ENCODE results near the gene ARHGEF7.

The ARHGEF7 gene

GRCh38 chr13:111201304-111201940 lies 86.3 kb downstream of the ARHGEF7 start:
- Mint-ChIP-seq H3K4me1 (ENCODE audit: low read depth) (peaks cover 41% of the 10 kb centered on the region), H3K4me3 (no peak overlapping the region), H3K27ac (peak overlapping the region; percentile 2), H3K9me3 (no peaks in the 10 kb centered on the region), H3K36me3 (ENCODE audit: low read depth) (peaks cover 29% of the 10 kb centered on the region), H3K27me3 (ENCODE audit: low read depth) (no peaks in the 10 kb centered on the region)

- no peak overlapping the region for H3K4me3 Mint-ChIP-seq
- no peaks in the 10 kb centered on the region for H3K27me3 Mint-ChIP-seq (ENCODE audit: low read depth)
- no peak overlapping the region for H3K27ac Mint-ChIP-seq
- H3K36me3 Mint-ChIP-seq (ENCODE audit: low read depth) = peaks cover 24% of the 10 kb centered on the region
- no peaks in the 10 kb centered on the region for H3K9me3 Mint-ChIP-seq
- peaks cover 41% of the 10 kb centered on the region for H3K4me1 Mint-ChIP-seq (ENCODE audit: low read depth)
These were observed 87.1 kb downstream of the ARHGEF7 start for GRCh38 chr13:111202156-111202621.

DNA sequence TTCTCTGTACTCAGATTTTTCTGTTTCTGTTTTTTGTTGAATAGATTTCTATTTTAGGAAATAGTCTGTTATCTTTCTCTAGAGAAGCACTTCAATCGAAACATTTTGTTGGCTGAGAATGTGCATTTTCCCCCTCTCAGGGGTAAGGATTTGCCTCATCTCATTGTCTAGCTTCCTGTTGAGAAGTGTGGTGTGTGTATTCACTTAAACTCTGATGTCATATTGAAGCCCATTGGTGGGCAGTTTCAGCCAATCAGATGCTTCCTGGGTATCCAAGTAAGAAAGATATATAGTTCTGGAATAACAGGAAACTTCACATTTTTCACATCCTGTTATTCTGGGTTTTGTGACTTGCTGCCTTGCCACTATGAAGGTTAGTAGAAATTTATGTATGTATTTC lies 87.6 kb downstream of the ARHGEF7 start:
- H3K4me1 Mint-ChIP-seq (ENCODE audit: low read depth) = peaks cover 42% of the 10 kb centered on the region
- H3K27me3 Mint-ChIP-seq (ENCODE audit: low read depth) = no peaks in the 10 kb centered on the region
- no peak overlapping the region for H3K4me3 Mint-ChIP-seq
- peak overlapping the region; percentile 24 for H3K27ac Mint-ChIP-seq
- H3K9me3 Mint-ChIP-seq = no peaks in the 10 kb centered on the region
- peaks cover 18% of the 10 kb centered on the region for H3K36me3 Mint-ChIP-seq (ENCODE audit: low read depth)

DNA sequence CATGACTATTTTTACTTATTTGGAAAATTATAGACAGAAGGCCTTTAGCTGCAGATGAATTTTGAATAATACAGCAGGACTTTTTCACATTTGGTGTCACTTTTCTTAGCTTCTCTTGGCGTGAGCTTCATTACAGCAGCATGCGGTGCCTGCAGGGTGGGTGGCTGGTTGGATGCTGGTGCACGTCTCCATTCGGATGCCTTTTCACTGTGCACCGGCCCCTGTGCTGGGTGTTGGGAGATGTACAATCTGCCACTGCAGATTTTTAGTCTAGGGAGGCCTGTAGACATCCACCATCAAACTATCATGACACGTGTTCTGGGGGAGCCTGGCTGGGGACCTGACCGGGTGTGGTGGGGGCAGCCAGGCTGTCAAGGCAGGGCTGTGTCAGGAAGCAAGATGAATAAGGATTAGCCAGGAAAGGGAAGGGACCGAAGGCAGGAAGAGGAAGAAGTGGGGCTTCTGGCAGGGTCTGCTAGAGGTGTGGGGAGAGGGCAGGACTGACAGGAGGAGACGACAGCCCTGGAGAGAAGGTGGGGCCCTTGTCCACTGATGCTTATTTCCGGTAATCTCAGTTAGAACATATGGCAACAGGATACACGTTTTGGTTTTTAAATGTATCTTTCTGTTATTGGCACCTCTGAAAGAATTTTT lies 88.8 kb downstream of the ARHGEF7 start:
- Mint-ChIP-seq H3K4me1 (ENCODE audit: low read depth) (peaks cover 48% of the 10 kb centered on the region), H3K36me3 (ENCODE audit: low read depth) (peaks cover 10% of the 10 kb centered on the region), H3K27me3 (ENCODE audit: low read depth) (no peaks in the 10 kb centered on the region), H3K27ac (peak overlapping the region; percentile 68), H3K4me3 (no peak overlapping the region), H3K9me3 (no peaks in the 10 kb centered on the region)

GRCh38 chr13:111204438-111205177 lies 89.5 kb downstream of the ARHGEF7 start:
- Mint-ChIP-seq H3K4me1 (ENCODE audit: low read depth) (peaks cover 46% of the 10 kb centered on the region), H3K9me3 (no peaks in the 10 kb centered on the region), H3K27me3 (ENCODE audit: low read depth) (no peaks in the 10 kb centered on the region), H3K36me3 (ENCODE audit: low read depth) (peaks cover 8% of the 10 kb centered on the region), H3K27ac (no peak overlapping the region), H3K4me3 (no peak overlapping the region)

- Mint-ChIP-seq H3K27me3 (ENCODE audit: low read depth) (no peaks in the 10 kb centered on the region), H3K4me3 (no peak overlapping the region), H3K9me3 (no peaks in the 10 kb centered on the region), H3K4me1 (ENCODE audit: low read depth) (peaks cover 40% of the 10 kb centered on the region), H3K27ac (peak overlapping the region; percentile 15), H3K36me3 (ENCODE audit: low read depth) (peaks cover 9% of the 10 kb centered on the region)
These were observed 91.0 kb downstream of the ARHGEF7 start for GRCh38 chr13:111206148-111206547.

GRCh38 chr13:111209613-111210012 lies 94.5 kb downstream of the ARHGEF7 start:
- Mint-ChIP-seq H3K36me3 (ENCODE audit: low read depth) (peaks cover 6% of the 10 kb centered on the region), H3K27me3 (ENCODE audit: low read depth) (no peaks in the 10 kb centered on the region), H3K9me3 (no peaks in the 10 kb centered on the region), H3K27ac (no peak overlapping the region), H3K4me3 (no peak overlapping the region), H3K4me1 (ENCODE audit: low read depth) (peaks cover 18% of the 10 kb centered on the region)

- no peak overlapping the region for H3K27ac Mint-ChIP-seq
- H3K4me3 Mint-ChIP-seq = no peak overlapping the region
- H3K27me3 Mint-ChIP-seq (ENCODE audit: low read depth) = no peaks in the 10 kb centered on the region
- peaks cover 5% of the 10 kb centered on the region for H3K36me3 Mint-ChIP-seq (ENCODE audit: low read depth)
- no peaks in the 10 kb centered on the region for H3K9me3 Mint-ChIP-seq
- H3K4me1 Mint-ChIP-seq (ENCODE audit: low read depth) = peaks cover 16% of the 10 kb centered on the region
These were observed 95.0 kb downstream of the ARHGEF7 start for GRCh38 chr13:111210091-111210490.

DNA sequence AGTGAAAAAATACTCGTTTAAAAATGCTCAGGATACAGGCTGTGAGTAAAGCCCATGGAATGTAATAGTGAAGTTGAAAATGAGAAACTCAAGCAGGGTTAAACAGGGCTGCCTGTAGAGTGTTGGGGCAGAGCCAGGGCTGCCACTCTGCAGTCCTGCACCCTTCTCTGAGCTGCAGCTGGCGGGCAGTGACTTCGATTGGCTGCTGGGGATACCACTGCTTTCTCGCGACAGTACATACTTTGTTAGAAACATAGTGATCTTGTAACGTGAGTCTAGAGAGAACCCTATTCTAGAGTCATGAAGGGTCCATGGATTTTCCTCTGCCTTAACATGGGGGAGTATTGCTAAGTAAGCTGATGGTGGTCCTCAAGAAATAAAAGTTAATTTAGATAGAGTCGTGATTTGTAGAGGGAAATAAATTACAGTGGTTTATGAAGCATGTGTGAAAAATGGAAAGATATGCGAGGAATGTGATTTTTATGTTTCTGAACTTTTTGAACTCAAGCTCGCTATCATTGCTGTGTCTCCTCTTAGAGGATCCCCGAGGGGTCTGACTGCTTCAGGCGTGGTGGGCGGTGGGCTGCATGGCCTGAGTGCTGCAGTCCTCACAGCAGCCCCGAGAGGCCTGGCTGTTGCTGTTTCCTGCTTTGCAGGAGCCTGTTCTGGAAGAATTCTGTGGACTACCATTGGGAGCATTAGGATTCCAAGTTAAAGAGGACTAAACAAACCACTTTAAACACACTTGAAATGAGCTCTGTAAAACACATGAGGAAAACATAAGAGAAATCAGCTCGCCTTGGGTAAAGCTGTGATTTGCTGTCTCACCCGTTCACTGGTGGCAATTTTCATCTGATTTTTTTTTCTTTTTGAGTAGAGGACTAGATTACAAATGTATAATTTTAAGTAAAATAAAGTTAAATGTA lies 95.7 kb downstream of the ARHGEF7 start:
- H3K4me3 Mint-ChIP-seq = no peak overlapping the region
- peaks cover 21% of the 10 kb centered on the region for H3K4me1 Mint-ChIP-seq (ENCODE audit: low read depth)
- no peaks in the 10 kb centered on the region for H3K9me3 Mint-ChIP-seq
- peaks cover 3% of the 10 kb centered on the region for H3K36me3 Mint-ChIP-seq (ENCODE audit: low read depth)
- no peak overlapping the region for H3K27ac Mint-ChIP-seq
- no peaks in the 10 kb centered on the region for H3K27me3 Mint-ChIP-seq (ENCODE audit: low read depth)

DNA sequence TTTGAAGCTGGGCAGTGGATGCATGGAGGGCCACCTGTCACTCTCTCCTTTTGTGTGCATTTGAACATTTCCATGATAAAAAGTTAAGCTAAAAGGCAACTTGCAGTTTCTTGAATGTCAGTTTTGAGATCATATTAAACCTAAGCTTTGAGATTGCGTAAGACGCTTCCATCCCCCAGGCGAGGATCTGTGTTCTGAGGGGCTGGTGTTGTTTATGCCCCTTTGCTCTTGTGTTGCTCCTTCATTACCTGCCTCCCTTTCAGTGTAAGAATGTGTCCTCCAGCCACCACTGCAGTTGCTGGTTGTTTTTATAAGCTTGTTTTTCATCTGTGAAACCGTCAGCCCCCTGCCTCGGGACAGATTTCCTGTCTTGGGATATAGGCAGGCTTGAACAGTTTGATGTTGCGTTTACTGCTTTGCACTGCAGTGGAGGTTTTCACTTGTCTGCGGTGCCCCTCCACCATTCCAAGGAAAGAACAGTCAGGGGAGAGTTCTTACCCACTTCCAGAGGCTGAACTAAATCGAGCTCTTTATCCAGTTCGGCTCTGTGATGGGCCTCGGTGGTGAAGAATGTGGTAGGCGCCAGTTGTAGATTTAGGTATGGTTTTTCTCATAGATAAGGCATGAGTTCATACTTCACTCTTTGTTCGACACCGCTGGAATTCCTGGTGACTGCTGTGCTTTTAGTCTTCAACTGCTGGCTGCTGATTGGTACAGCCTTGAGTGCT lies 96.8 kb downstream of the ARHGEF7 start:
- H3K36me3 Mint-ChIP-seq (ENCODE audit: low read depth) = peaks cover 3% of the 10 kb centered on the region
- no peak overlapping the region for H3K27ac Mint-ChIP-seq
- no peak overlapping the region for H3K4me3 Mint-ChIP-seq
- H3K27me3 Mint-ChIP-seq (ENCODE audit: low read depth) = no peaks in the 10 kb centered on the region
- peaks cover 24% of the 10 kb centered on the region for H3K4me1 Mint-ChIP-seq (ENCODE audit: low read depth)
- H3K9me3 Mint-ChIP-seq = no peaks in the 10 kb centered on the region

- peaks cover 24% of the 10 kb centered on the region for H3K4me1 Mint-ChIP-seq (ENCODE audit: low read depth)
- no peak overlapping the region for H3K4me3 Mint-ChIP-seq
- peaks cover 5% of the 10 kb centered on the region for H3K36me3 Mint-ChIP-seq (ENCODE audit: low read depth)
- no peaks in the 10 kb centered on the region for H3K27me3 Mint-ChIP-seq (ENCODE audit: low read depth)
- no peak overlapping the region for H3K27ac Mint-ChIP-seq
- no peaks in the 10 kb centered on the region for H3K9me3 Mint-ChIP-seq
These were observed 97.4 kb downstream of the ARHGEF7 start for GRCh38 chr13:111212517-111212873.

DNA sequence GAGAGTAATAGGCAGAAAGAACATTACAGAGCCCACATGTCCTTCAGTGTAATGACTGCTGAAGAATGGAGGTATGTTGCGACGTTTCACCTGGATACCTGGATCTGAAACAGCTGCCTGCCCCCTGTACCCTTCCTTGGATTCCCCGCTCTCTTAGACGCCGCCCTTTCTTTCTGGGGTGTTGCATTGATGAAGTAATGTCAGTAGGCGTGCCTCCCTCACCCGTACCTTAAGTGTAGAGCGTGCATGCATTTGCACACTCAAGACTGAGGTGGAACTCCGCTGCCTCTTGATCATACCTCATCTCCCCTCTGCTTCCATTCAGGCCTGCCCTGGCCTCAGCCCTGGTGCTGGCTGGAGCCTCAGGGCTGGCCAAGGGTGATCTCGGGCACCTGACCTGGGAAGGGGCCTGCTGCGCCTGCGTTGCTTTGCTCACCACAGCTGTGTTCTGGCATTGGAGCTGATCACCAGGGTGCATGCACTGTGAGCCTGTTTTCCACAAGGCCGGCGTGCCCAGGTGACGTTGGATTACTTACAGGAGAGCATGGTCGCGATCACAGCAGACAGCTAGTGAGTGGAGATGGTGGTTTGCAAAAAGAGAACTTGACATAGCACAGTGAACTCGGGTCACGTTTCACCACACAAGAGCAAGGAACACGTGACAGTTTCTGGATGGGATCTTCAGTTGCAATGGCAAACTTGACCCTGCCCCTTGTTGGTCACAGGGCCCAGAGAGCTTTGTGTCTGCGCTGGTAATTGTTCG lies 99.0 kb downstream of the ARHGEF7 start:
- peaks cover 5% of the 10 kb centered on the region for H3K36me3 Mint-ChIP-seq (ENCODE audit: low read depth)
- H3K4me1 Mint-ChIP-seq (ENCODE audit: low read depth) = peaks cover 17% of the 10 kb centered on the region
- no peaks in the 10 kb centered on the region for H3K27me3 Mint-ChIP-seq (ENCODE audit: low read depth)
- no peak overlapping the region for H3K27ac Mint-ChIP-seq
- no peaks in the 10 kb centered on the region for H3K9me3 Mint-ChIP-seq
- no peak overlapping the region for H3K4me3 Mint-ChIP-seq
